GM21717 (cell line): Measurements from ENCODE around the gene GPR137B.

Experiments used
- ATAC-seq: cut with Tn5 transposase; IDR thresholded peaks from one replicate; pipeline ENCODE4 v1.9.1; 2021; ENCODE audit warnings: mild to moderate bottlenecking, moderate library complexity; ENCODE audit not compliant: unreplicated experiment

Gene GPR137B

GRCh38 chr1:236142253-236143103 lies at the start of gene GPR137B:
Gene GPR137B, plus strand, starts transcription at chr1:236142539. Its CDS starts 84 bp downstream, at chr1:236142623.
- ATAC-seq = peak; percentile 55

- ATAC-seq = no peak
Observed at GRCh38 chr1:236092899-236093298, 49.4 kb upstream of the GPR137B start.

- no peak for ATAC-seq
Observed at GRCh38 chr1:236095705-236096520, 46.4 kb upstream of the GPR137B start.

- peak; percentile 65 for ATAC-seq
Observed at GRCh38 chr1:236096660-236097482, 45.5 kb upstream of the GPR137B start.

GRCh38 chr1:236098267-236098666 lies 44.1 kb upstream of the GPR137B start:
- no peak for ATAC-seq

- ATAC-seq = no peak
Observed at GRCh38 chr1:236099355-236099974, 42.9 kb upstream of the GPR137B start.

GRCh38 chr1:236100799-236101198 lies 41.5 kb upstream of the GPR137B start:
- ATAC-seq = no peak

- no peak for ATAC-seq
Observed at GRCh38 chr1:236101233-236102200, 40.8 kb upstream of the GPR137B start.

- ATAC-seq = no peak
Observed at GRCh38 chr1:236102611-236103010, 39.7 kb upstream of the GPR137B start.

GRCh38 chr1:236103059-236103458 lies 39.3 kb upstream of the GPR137B start:
- ATAC-seq = no peak

GRCh38 chr1:236103646-236104218 lies 38.6 kb upstream of the GPR137B start:
- no peak for ATAC-seq

GRCh38 chr1:236107121-236107907 lies 35.0 kb upstream of the GPR137B start:
- no peak for ATAC-seq

- ATAC-seq = no peak
Observed at GRCh38 chr1:236108027-236108648, 34.2 kb upstream of the GPR137B start.

GRCh38 chr1:236110137-236110536 lies 32.2 kb upstream of the GPR137B start:
- ATAC-seq = no peak

- no peak for ATAC-seq
Observed at GRCh38 chr1:236111527-236112331, 30.6 kb upstream of the GPR137B start.

GRCh38 chr1:236112332-236112627 lies 30.1 kb upstream of the GPR137B start:
- ATAC-seq = no peak

- ATAC-seq = no peak
Observed at GRCh38 chr1:236113324-236114032, 28.9 kb upstream of the GPR137B start.
